Muscle layer of duodenum (tissue), 2 donors: ENCODE data around the gene ABCC4.
A peak's percentile ranks its signal among the peaks of the same experiment; 100 is the strongest.

Source experiments
- H3K27ac ChIP-seq: one replicate; pipeline ENCODE4 v1.7.0; 2013; ENCODE audit warnings: mild to moderate bottlenecking, low read length
- H3K27me3 ChIP-seq: one replicate; pipeline ENCODE4 v1.7.0; 2013; ENCODE audit warnings: low read depth, mild to moderate bottlenecking, control low read depth, low read length
- H3K36me3 ChIP-seq, 2 donors: one replicate each; pipeline ENCODE4 v1.7.0; 2013; ENCODE audit warnings: low read length in 2 of 2, control low read depth in 1 of 2, mild to moderate bottlenecking in 1 of 2; ENCODE audit not compliant: insufficient read depth in 2 of 2, control insufficient read depth in 1 of 2
- H3K4me1 ChIP-seq, 2 donors: one replicate each; pipeline ENCODE4 v1.7.0; 2013; ENCODE audit warnings: low read length in 2 of 2, mild to moderate bottlenecking in 2 of 2, control low read depth in 1 of 2, moderate library complexity in 1 of 2; ENCODE audit not compliant: insufficient read depth in 2 of 2, control insufficient read depth in 1 of 2
- H3K4me3 ChIP-seq, 2 donors: one replicate each; pipeline ENCODE4 v1.7.0; 2013; ENCODE audit warnings: low read length in 2 of 2, low read depth in 1 of 2, mild to moderate bottlenecking in 1 of 2
- H3K9me3 ChIP-seq, 2 donors: one replicate each; pipeline ENCODE4 v1.7.0; 2013; ENCODE audit warnings: low read length in 2 of 2, control low read depth in 1 of 2, mild to moderate bottlenecking in 1 of 2; ENCODE audit not compliant: control insufficient read depth in 1 of 2
- donor health status: healthy.

ABCC4 gene

GRCh38 chr13:95226932-95227695 lies 74.1 kb downstream of the ABCC4 start:
- Histone ChIP-seq H3K4me3 (no peak overlapping the region), H3K27me3 (no peaks in the 10 kb centered on the region), H3K4me1 (peaks cover 5% of the 10 kb centered on the region in 2 donors), H3K36me3 (no peaks in the 10 kb centered on the region), H3K27ac (peak overlapping the region; percentile 48), H3K9me3 (no peaks in the 10 kb centered on the region)

GRCh38 chr13:95226476-95226875 lies 74.8 kb downstream of the ABCC4 start:
- Histone ChIP-seq H3K4me1 (peaks cover 5% of the 10 kb centered on the region in 2 donors), H3K4me3 (no peak overlapping the region), H3K9me3 (no peaks in the 10 kb centered on the region), H3K36me3 (no peaks in the 10 kb centered on the region), H3K27me3 (no peaks in the 10 kb centered on the region), H3K27ac (no peak overlapping the region)

- no peak overlapping the region for H3K4me3 ChIP-seq
- no peaks in the 10 kb centered on the region for H3K36me3 ChIP-seq
These were observed 75.2 kb downstream of the ABCC4 start for GRCh38 chr13:95226050-95226449.

GRCh38 chr13:95224064-95224463 lies 77.2 kb downstream of the ABCC4 start:
- Histone ChIP-seq H3K4me3 (no peak overlapping the region), H3K27ac (no peak overlapping the region), H3K4me1 (peaks cover 5% of the 10 kb centered on the region in 2 donors), H3K9me3 (no peaks in the 10 kb centered on the region), H3K27me3 (no peaks in the 10 kb centered on the region), H3K36me3 (no peaks in the 10 kb centered on the region)

More at GRCh38 chr13:95226050-95226449, 75.2 kb downstream of the ABCC4 start:
- H3K9me3 ChIP-seq, result no peaks in the 10 kb centered on the region
- no peak overlapping the region for H3K27ac ChIP-seq
- H3K27me3 ChIP-seq, result no peaks in the 10 kb centered on the region
- H3K4me1 ChIP-seq, result peaks cover 5% of the 10 kb centered on the region in 2 donors

GRCh38 chr13:95222733-95223018 lies 78.6 kb downstream of the ABCC4 start:
- Histone ChIP-seq H3K27me3 (no peaks in the 10 kb centered on the region), H3K36me3 (no peaks in the 10 kb centered on the region), H3K4me3 (no peak overlapping the region), H3K27ac (no peak overlapping the region), H3K4me1 (peaks cover 5% of the 10 kb centered on the region in 2 donors), H3K9me3 (no peaks in the 10 kb centered on the region)

- Histone ChIP-seq H3K36me3 (no peaks in the 10 kb centered on the region), H3K27me3 (no peaks in the 10 kb centered on the region), H3K27ac (no peak overlapping the region), H3K4me3 (no peak overlapping the region), H3K4me1 (peaks cover 5% of the 10 kb centered on the region in 2 donors), H3K9me3 (no peaks in the 10 kb centered on the region)
These were observed 79.1 kb downstream of the ABCC4 start for GRCh38 chr13:95221971-95222732.

GRCh38 chr13:95220611-95221010 lies 80.6 kb downstream of the ABCC4 start:
- Histone ChIP-seq H3K36me3 (no peaks in the 10 kb centered on the region), H3K27ac (no peak overlapping the region), H3K4me3 (no peak overlapping the region), H3K4me1 (no peaks in the 10 kb centered on the region), H3K27me3 (no peaks in the 10 kb centered on the region), H3K9me3 (no peaks in the 10 kb centered on the region)

GRCh38 chr13:95217920-95218830 lies 83.1 kb downstream of the ABCC4 start:
- H3K4me1 ChIP-seq, result no peaks in the 10 kb centered on the region
- H3K9me3 ChIP-seq, result no peaks in the 10 kb centered on the region
- no peak overlapping the region for H3K4me3 ChIP-seq
- H3K27me3 ChIP-seq, result no peaks in the 10 kb centered on the region
- no peaks in the 10 kb centered on the region for H3K36me3 ChIP-seq
- no peak overlapping the region for H3K27ac ChIP-seq

GRCh38 chr13:95216182-95216581 lies 85.1 kb downstream of the ABCC4 start:
- Histone ChIP-seq H3K9me3 (no peaks in the 10 kb centered on the region), H3K27ac (no peak overlapping the region), H3K27me3 (no peaks in the 10 kb centered on the region), H3K4me3 (no peak overlapping the region), H3K4me1 (no peaks in the 10 kb centered on the region), H3K36me3 (no peaks in the 10 kb centered on the region)

- Histone ChIP-seq H3K27me3 (no peaks in the 10 kb centered on the region), H3K36me3 (peaks cover 0 to 13% of the 10 kb centered on the region in 2 donors), H3K9me3 (no peaks in the 10 kb centered on the region), H3K27ac (no peak overlapping the region), H3K4me3 (no peak overlapping the region), H3K4me1 (no peaks in the 10 kb centered on the region)
These were observed 88.0 kb downstream of the ABCC4 start for GRCh38 chr13:95212983-95213850.
